Heart left ventricle (tissue), 13 donors: ENCODE measurements around the gene ANXA10.

Experiments
- CTCF ChIP-seq, 12 donors: fragments of 200-600 bp; sonication (generic) in 4 of 12; IDR thresholded peaks; one replicate each; pipeline versions ENCODE4 v1.5.0 to v1.8.0; 2018 to 2022; ENCODE audit warnings: antibody characterized with exemption in 12 of 12, mild to moderate bottlenecking in 5 of 12
- POLR2A ChIP-seq, 2 donors: fragments of 450-650 bp; IDR thresholded peaks; one replicate each; pipeline ENCODE4 v1.6.1; 2017; ENCODE audit warnings: antibody characterized with exemption in 2 of 2, mild to moderate bottlenecking in 2 of 2, moderate library complexity in 2 of 2
- donor health status: ischemic (EF 13 %, LVEDD 7.1; RV severe dilation, severe dysfunction).
- donor health status: DM: no; HTN: yes; CAD: no.
- donor health status: DM: no; HTN: no; CAD: no.
- donor health status: ischemic (EF 25% LVEDD 6.9; RV normal size, moderate dysfunction).
- donor health status: ischemic (EF 25% LVEDD 5.7; RV mildly dilated, moderate dysfunction).
- donor health status: ischemic (EF 35%, LVEDD 5.7; RV mildly dilated, moderate dysfunction).
- donor health status: nonischemic (EF 11% LVEDD 7.7; RV severe dilation, severe dysfunction).
- donor health status: DM: yes; HTN: yes; CAD: no.
- donor health status: PGD.
- donor health status: ischemic (EF 29% LVEDD 5.4; RV normal size, mild dysfunction).
- donor health status: nonischemic (EF 23%, LVEDD 6.1; RV moderate dilation, normal function).

GRCh38 chr4:168167714-168168284 is 75.5 kb downstream of the ANXA10 start:
- no peak for TF ChIP-seq CTCF (IDR thresholded peaks at IDR 0.05)
- TF ChIP-seq POLR2A (IDR thresholded peaks at IDR 0.05), result no peak
